Stimulated activated CD4-positive, alpha-beta T cell treated with anti-CD3 and anti-CD28 coated beads, Interleukin-1b, Interleukin-23, amount 100 ng/mL, for 48 hours (primary cell): ENCODE results near the gene MATK.

ENCODE experiments used
- DNase-seq: peaks from one replicate; pipeline ENCODE4 v3.0.0-alpha.2; 2020

MATK gene

GRCh38 chr19:3743486-3743885 lies 42.7 kb downstream of the MATK start:
- no peak for DNase-seq

- DNase-seq: no peak
Observed at GRCh38 chr19:3740431-3740830, 45.8 kb downstream of the MATK start.

- DNase-seq: no peak
Observed at GRCh38 chr19:3738477-3739220, 47.5 kb downstream of the MATK start.

GRCh38 chr19:3737487-3738205 lies 48.5 kb downstream of the MATK start:
- no peak for DNase-seq

- DNase-seq: no peak
Observed at GRCh38 chr19:3736106-3736724, 50.0 kb downstream of the MATK start.

GRCh38 chr19:3734310-3734600 lies 51.9 kb downstream of the MATK start:
- no peak for DNase-seq

- DNase-seq: no peak
Observed at GRCh38 chr19:3733549-3734309, 52.5 kb downstream of the MATK start.

- no peak for DNase-seq
Observed at GRCh38 chr19:3732108-3732507, 54.1 kb downstream of the MATK start.

- no peak for DNase-seq
Observed at GRCh38 chr19:3730457-3730958, 55.7 kb downstream of the MATK start.
